HFFc6 (cell line): ENCODE results near the gene CUL2. TPM values are rescaled to one million over a fixed set of nuclear protein-coding genes. Genes with fewer than 3 reads are reported as not detected.

Experiments used
- DNase-seq: peaks from one replicate; pipeline ENCODE4 v3.0.0-alpha.2; 2018
- H3K27ac Mint-ChIP-seq: 2 replicates; pipeline ENCODE4 v1.8.0; 2020; ENCODE audit warnings: mild to moderate bottlenecking, mixed read lengths
- H3K27me3 Mint-ChIP-seq: 2 replicates; pipeline ENCODE4 v1.8.0; 2021; ENCODE audit warnings: mild to moderate bottlenecking, moderate library complexity, mixed read lengths; ENCODE audit not compliant: insufficient read depth
- H3K36me3 Mint-ChIP-seq: 2 replicates; pipeline ENCODE4 v1.8.0; 2021; ENCODE audit warnings: low read depth, mixed read lengths
- H3K4me1 Mint-ChIP-seq: 2 replicates; pipeline ENCODE4 v1.8.0; 2020; ENCODE audit warnings: low read depth, mixed read lengths
- H3K4me3 Mint-ChIP-seq: 2 replicates; pipeline ENCODE4 v1.8.0; 2020; ENCODE audit warnings: mild to moderate bottlenecking, moderate library complexity, mixed read lengths
- H3K9me3 Mint-ChIP-seq: 2 replicates; pipeline ENCODE4 v1.8.0; 2020; ENCODE audit warnings: mild to moderate bottlenecking, mixed read lengths
- CTCF ChIP-seq: fragments of 200-600 bp; sonication (generic); IDR thresholded peaks from 2 replicates; pipeline ENCODE4 v1.5.0; 2021; ENCODE audit warnings: antibody characterized with exemption, mild to moderate bottlenecking
- total RNA-seq, 6 experiments: library from RNA; stranded (reverse); fragmentation: NEBNext Ultra II Directional; extraction: Animal tissue kit (Norgen Biotek cat#: 25700); gene quantifications; 2 replicates in 1 of 6; 3 replicates in 5 of 6; pipeline ENCODE4 v1.2.3, GENCODE V29; 2021

Gene CUL2
- total RNA-seq, 6 experiments from 2014 or later = 42.5 to 55.7 (median 51.3) TPM

GRCh38 chr10:35007858-35008301 lies 82.3 kb downstream of the CUL2 start:
- peaks cover 55% of the 10 kb centered on the region for H3K4me1 Mint-ChIP-seq
- H3K27me3 Mint-ChIP-seq = peaks cover 2% of the 10 kb centered on the region; the same call in 1 of the 2 replicates
- no peak overlapping the region for H3K27ac Mint-ChIP-seq
- H3K4me3 Mint-ChIP-seq = no peak overlapping the region
- TF ChIP-seq CTCF = no peak
- H3K9me3 Mint-ChIP-seq = no peaks in the 10 kb centered on the region
- no peak for DNase-seq
- H3K36me3 Mint-ChIP-seq = peaks cover 33% of the 10 kb centered on the region

GRCh38 chr10:35006836-35007235 lies 83.3 kb downstream of the CUL2 start:
- no peak for TF ChIP-seq CTCF
- Mint-ChIP-seq H3K9me3 (no peaks in the 10 kb centered on the region), H3K27ac (peak overlapping the region; percentile 65; the same call in 1 of the 2 replicates), H3K27me3 (peaks cover 2% of the 10 kb centered on the region; the same call in 1 of the 2 replicates), H3K4me3 (no peak overlapping the region), H3K36me3 (peaks cover 22% of the 10 kb centered on the region), H3K4me1 (peaks cover 45% of the 10 kb centered on the region)
- DNase-seq = no peak

DNA sequence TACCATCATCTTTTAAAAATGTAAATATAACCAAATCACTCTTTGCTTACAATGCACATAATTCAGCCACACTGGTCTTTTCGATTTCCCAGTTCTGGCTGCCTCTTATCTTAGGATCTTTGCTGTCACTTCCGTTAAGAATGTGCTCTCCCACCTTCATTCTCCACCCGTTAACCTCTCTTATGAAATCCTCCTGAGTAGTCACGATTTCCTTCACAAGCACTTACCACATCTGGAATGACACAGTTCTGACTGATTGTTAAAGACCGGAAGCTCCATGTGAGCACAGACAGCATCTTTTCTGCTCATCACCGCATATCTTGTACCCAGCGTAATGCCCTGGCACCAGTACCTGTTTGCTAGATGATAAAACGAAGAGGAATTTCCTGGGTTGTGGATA lies 84.3 kb downstream of the CUL2 start:
- Mint-ChIP-seq H3K4me1 (peaks cover 41% of the 10 kb centered on the region), H3K36me3 (peaks cover 18% of the 10 kb centered on the region), H3K9me3 (no peaks in the 10 kb centered on the region), H3K27ac (peak overlapping the region; percentile 65), H3K27me3 (peaks cover 2% of the 10 kb centered on the region; the same call in 1 of the 2 replicates), H3K4me3 (peak overlapping the region; percentile 7)
- no peak for TF ChIP-seq CTCF
- peak; percentile 98 for DNase-seq

GRCh38 chr10:35004651-35005050 lies 85.5 kb downstream of the CUL2 start:
- DNase-seq = peak; percentile 31
- Mint-ChIP-seq H3K27me3 (peaks cover 2% of the 10 kb centered on the region; the same call in 1 of the 2 replicates), H3K9me3 (no peaks in the 10 kb centered on the region), H3K36me3 (peaks cover 9% of the 10 kb centered on the region), H3K4me1 (peaks cover 41% of the 10 kb centered on the region), H3K27ac (peak overlapping the region; percentile 62), H3K4me3 (peak overlapping the region; percentile 24; the same call in 1 of the 2 replicates)
- TF ChIP-seq CTCF = no peak

DNA sequence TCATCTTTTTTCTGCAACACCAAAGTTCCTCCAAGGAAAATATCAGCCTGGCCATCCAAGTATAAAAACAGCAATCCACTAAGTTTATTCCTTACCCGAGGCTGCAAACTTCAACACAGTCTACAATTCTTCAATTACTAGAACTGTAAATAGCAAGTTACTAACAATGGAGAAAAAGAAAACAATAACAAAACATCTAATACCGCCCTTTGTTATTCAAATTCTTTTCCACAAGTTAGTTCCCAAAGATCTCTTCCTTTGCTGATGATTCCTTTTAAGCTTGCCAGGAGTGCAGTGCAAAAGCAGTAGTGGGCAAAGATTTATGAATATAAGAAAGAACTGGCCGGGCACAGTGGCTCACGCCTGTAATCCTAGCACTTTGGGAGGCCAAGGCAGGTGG lies 86.2 kb downstream of the CUL2 start:
- Mint-ChIP-seq H3K27me3 (peaks cover 2% of the 10 kb centered on the region; the same call in 1 of the 2 replicates), H3K4me3 (no peak overlapping the region), H3K27ac (no peak overlapping the region; the same call in 1 of the 2 replicates), H3K4me1 (peaks cover 41% of the 10 kb centered on the region), H3K36me3 (peaks cover 9% of the 10 kb centered on the region), H3K9me3 (no peaks in the 10 kb centered on the region)
- DNase-seq = no peak
- TF ChIP-seq CTCF = no peak
